Forelimb muscle (tissue), 1 donor: Measurements from ENCODE around the gene CPNE9. TPM values are rescaled to one million over a fixed set of nuclear protein-coding genes. Genes with fewer than 3 reads are reported as not detected.

Source experiments
- DNase-seq: peaks from one replicate; pipeline ENCODE4 v3.0.0-alpha.2; 2013; ENCODE audit warnings: low read depth
- polyA plus RNA-seq: library from polyadenylated mRNA; unstranded; fragments of 120-200 nt; gene quantifications from one replicate; pipeline ENCODE4 v1.2.1, GENCODE V29; 2013; ENCODE audit not compliant: insufficient read length

Gene CPNE9
- not detected for polyA plus RNA-seq

DNA sequence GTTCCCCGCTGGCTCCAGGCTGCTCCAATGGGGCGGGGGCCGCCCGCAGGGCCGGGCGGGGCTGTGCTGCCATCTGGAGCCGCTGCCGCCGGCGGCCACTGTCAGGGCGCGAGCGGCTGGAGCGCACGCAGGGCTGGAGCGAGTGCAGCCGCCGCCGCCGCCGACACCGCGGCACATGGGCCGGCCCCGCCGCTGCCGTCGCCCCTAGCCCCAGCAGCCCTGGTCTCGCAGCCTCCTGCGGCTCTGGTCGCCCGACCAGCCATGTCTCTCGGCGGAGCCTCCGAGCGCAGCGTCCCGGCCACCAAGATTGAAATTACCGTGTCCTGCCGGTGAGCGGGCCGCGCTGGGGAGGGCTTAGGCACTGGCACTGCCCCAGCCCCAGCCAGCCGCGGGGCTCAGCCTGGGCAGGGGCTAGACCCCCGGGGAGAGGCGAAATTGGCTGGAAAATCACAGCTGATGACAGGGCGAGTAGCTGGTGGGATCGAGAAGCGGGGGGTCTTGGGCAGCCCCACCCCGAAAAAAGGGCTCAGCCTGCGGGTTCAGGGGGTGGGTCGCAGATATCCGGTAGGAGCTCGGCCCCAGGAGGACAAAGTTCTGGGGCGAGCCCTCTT lies at the start of gene CPNE9:
CPNE9 (plus strand) TSS at position 98 of the 611 bp plus-strand sequence; CDS start at position 262, 164 bp downstream.
- DNase-seq, result no peak

- DNase-seq, result no peak
Measured at GRCh38 chr3:9659849-9660248, 43.8 kb upstream of the CPNE9 start.

DNA sequence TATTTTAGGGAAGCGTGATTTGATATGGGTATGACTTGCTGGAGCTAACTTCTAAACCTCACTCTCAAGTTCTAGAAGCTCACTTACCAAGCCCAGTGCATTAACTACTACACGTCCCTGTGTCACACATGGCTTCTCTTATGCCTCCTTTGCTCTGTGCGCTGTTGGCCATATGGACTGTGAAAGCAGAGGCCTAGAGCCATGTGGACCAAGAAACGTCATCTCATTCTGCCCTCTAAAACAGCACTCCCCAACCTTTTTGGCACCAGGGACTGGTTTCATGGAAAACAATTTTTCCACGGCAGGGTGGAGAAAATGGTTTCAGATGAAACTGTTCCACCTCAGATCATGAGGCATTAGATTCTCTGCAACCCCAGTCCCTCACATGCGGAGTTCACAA lies 42.7 kb upstream of the CPNE9 start:
- no peak for DNase-seq

DNA sequence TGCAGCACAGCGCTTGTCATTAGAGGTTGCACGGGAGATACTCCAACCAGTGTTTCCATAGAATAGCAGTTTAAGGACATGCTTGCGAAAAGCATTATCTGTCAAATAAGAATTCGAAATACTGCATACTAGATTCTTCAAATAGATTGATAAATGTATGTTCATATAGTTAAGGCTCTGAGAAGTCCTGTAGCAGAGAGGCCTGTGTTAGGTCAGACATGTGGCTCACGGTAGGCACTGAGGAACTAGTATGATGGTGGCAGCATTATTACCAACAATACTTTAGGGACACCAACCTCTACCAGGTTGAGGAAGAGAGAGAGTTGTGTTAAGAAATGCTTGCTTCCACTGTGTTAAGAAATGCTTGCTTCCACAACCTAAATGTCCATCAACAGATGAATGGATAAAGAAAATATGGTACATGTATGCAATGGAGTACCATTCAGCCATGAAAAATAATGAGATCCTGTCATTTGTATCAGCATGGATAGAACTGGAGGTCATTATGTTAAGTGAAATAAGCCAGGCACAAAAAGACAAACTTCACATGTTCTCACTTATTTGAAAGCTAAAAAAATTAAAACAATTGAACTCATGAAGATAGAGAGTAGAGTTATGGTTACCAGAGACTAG lies 39.4 kb upstream of the CPNE9 start:
- no peak for DNase-seq

DNA sequence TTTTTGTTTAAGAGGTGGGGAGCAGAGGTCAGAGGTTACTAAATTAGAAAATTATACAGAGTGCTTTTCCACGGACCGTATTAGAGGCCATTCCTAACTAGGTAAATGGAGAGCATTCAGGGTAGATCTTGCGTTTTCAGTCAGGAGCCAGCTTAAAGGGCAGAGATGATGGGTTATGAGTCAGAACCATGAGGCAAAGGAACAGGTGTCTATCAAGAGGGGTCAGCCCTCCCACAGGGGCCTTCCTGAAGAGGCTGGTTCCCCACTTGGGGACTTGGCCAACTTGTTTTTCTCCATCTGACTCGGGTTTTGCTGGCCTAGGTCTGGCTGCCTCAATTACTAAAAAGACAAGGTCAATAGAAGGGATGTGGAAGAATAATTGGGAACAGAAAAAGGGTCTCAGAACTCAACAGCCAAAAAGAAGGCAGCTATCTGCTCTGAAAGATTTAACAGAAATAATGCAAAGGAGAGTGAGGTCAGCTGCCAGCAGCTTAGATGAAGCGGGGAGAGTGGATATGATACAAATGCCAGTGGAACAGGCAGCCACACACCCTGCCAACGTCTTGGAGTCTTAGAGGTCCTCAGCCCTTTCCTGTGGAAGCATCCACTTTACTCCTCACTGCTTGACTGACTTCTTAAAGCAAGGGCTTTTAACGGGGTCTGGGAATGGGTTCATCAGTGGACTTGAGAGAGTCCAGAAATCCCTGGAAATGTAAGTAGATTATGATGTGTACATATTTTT lies 36.8 kb upstream of the CPNE9 start:
- DNase-seq, result no peak

DNA sequence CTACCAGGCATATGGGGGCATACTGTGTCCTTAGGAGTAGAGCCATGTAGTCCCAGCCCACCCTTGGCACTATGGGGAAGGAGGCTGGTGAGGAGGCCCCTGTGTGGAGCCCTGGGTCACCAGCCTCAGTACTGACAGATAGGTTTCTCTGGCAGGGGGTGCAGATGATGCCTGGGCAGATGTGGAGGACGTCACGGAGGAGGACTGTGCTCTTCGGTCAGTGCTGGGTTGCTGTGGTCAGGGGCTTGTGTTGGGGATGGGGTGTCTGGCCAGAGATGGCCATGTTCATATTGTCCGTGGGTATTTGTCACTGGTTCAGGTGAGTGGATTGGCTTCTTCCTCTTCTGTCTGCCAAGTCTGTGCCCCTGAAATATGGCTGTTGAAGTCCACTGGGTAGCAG lies 34.4 kb upstream of the CPNE9 start:
- DNase-seq, result no peak

DNA sequence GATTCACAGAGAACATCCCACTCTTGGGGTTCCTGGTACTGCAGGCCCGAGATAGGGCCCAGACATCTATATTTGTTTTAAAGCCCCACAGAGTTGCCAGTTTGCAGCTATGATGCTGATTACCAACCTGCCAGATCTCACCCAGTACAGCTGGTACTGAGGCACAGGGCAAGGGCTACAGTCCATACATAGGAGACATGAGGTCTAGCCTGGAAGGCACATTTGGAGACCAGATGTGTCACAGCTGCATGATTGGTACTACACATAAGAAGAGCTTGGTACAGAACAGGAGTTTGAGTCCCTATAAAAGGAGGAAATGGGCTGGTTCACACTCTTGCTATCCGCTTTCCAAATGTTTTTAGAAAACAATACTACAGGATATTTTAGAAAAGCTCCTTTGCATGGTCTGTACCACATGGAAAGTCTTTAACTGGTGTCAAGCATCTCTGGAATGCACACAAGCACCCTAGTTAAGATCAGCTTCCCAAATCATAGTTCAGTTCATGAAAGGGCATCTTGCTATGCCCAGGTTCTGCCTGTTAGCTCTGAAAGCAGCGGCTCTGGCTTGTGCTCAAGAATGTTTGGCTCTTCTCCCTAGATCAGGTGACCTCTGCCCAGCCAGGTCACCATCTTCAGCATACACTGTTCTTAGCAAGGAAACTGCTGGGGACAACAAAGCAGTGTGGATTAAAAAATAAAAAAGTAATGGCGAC lies 33.8 kb upstream of the CPNE9 start:
- DNase-seq, result no peak

DNA sequence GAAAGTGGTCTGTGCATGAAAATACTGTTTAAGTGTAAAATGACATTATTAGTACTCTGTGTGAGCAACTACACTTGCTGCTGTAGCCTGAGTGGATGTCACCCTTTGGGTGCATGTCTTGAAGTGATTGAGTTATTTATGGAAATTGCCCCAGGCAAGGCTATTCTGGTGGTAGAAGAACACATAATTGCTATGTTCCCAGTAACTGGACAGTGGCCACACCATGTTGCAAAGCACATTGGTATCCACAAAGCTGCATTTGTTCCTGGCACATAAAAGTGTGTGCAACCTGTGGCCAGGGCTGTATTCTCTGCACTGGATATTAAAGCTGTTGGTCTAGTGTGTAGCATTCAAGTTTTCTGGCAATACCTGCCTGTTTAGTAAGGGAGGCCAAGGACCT lies 30.6 kb upstream of the CPNE9 start:
- DNase-seq, result no peak

DNA sequence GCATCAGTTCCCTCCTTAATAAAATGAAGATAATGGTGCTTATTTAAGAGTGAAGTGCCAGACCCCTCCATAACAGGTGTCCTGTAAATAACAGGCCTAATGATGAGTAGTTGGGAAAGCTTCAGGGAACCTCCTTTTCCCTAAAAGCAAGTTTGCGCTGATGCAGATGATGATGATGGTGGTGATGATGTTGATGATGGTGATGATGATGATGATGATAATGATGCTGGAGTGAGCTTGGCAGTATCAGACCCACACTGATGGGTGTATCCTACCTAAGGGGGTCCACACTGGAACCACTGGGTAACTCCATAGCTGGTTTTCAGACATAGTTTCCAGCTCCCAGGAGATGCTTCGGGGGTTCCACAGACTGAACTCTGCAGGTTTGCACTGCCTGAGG lies 29.9 kb upstream of the CPNE9 start:
- DNase-seq, result no peak

GRCh38 chr3:9675736-9676290 lies 27.8 kb upstream of the CPNE9 start:
- no peak for DNase-seq

- DNase-seq, result no peak
Measured at GRCh38 chr3:9676785-9677184, 26.8 kb upstream of the CPNE9 start.

GRCh38 chr3:9678493-9678892 lies 25.1 kb upstream of the CPNE9 start:
- no peak for DNase-seq

GRCh38 chr3:9679476-9680080 lies 24.1 kb upstream of the CPNE9 start:
- DNase-seq, result no peak

DNA sequence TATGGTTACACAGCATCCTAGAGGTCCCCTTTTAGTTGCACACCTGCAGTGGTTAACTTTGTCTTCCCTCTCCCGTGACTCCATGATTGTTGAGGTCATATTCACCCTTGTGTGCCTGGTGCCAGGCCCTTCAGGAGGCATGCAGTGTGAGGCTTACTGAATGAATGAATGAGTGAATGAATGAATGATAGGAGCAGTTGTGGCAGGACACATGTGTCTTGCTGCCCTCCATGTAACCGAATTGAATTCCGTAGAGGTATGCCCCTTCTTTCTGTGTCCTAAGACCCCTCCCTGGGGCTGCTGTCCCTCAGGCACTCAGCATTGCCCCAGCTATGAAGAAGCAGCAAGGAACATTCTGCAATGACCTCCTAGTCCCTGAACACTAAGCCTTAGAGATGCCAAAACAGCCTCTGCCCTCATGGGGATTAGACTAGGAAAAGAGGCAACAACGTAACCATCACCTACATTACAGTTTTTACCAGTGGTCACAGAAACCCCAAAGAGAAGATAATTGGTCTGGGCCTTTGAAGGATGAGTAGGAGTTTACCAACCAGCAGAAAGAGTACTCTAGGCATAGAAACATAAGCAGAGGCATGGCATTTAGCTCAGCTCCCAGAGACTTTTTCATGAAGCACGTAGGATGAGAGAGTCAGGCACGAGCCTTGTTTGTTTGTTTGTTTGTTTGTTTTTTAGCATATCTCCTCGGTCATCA lies 22.5 kb upstream of the CPNE9 start:
- no peak for DNase-seq

GRCh38 chr3:9681723-9682081 lies 21.9 kb upstream of the CPNE9 start:
- no peak for DNase-seq

DNA sequence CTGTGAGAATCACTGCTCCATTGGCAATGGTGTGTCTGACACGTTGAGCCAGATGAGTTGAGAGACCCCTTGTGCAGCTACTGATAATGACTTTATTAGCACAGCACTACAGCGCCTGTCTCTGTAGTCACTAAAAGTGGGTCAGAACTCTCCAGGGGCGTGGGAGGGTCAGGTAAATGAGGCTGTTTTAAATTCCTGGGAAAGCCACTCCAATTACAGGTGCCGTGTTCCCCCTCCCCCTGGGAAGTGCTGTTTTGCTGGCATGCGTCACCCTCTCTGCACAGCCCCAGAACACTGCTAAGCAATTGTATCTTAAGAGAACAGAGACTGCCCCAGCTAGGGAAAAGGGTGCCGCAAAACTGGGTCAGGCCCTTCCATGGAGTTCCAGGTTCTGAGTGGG lies 21.5 kb upstream of the CPNE9 start:
- no peak for DNase-seq

GRCh38 chr3:9683426-9683825 lies 20.2 kb upstream of the CPNE9 start:
- DNase-seq, result no peak

DNA sequence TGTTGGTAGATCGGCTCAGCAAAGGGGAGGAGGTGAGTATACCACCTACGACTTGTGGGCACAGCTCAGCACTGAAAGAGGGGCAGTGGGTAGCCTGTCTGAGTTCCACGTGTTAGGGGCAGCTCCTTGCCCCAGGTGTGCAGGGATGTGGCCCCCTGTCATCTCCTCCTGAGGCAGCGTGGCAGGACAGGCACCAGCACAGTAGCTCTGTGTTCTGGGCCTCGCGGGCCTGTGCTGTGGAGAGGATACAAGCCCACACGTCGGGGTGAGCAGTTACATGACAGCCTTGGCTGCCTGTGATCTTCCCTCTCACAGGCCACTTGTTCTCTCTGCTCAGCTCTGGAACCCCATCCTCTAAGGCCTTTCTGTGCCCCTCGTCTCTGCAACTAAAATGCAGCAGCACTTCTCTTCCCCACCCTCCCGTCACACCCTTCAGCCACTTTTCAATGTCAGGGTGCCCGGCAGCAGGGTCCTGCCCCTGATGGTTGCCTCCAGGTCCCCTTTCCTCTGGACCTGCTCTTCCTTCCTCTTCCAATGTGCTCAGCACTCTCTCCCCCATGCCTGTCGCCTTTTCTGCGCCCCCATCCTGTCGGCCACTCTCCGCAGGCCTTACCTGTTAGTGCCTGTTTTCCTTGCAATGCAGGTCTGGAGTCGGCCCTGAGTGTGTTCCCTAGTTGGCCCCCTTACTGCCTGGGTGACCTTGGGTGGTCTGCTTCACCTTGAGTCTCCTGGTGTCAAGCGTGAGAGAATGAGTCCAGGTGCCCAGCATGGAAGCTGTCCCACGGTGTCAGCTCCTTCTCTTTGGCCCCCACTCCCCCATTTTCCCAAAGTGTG lies 18.2 kb upstream of the CPNE9 start:
- DNase-seq, result no peak

GRCh38 chr3:9686050-9686550 lies 17.5 kb upstream of the CPNE9 start:
- no peak for DNase-seq

- DNase-seq, result no peak
Measured at GRCh38 chr3:9686703-9687102, 16.9 kb upstream of the CPNE9 start.
